Measurements from ENCODE around the gene OTUD7B.

The OTUD7B gene

DNA sequence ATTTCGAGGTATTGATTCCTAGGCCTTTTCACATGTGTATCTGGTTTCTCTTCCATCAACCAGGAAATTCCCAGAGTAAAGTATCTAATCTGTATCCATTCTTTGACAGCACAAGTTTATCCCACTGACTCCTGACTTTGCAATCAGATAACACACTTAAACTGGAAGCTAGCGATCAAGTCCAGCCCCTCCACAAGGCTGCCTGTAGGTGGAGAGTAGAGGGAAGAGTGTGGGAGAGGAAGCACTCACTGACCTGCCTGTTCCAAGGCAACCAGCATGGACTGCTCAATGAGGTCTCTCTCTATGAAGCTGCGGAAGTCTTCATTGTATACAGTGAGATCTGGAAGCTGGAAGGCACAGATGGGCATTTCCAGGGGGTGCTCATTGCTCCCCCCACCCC is 43.5 kb downstream of the OTUD7B start:
- peaks cover 8% of the 10 kb centered on the region; the same call in 1 of the 2 replicates for H3K4me1 ChIP-seq (ENCODE audit: low read length)
- peaks cover 8% of the 10 kb centered on the region; the same call in 1 of the 2 replicates for H3F3A ChIP-seq (ENCODE audit: insufficient read depth, low read length)
- no peak overlapping the region for H2AFZ ChIP-seq (ENCODE audit: low read length)
- TF ChIP-seq EZH2 (optimal IDR thresholded peaks at IDR 0.05; ENCODE audit: low read depth, low read length), result no peak
- TF ChIP-seq EZH2phosphoT487 (IDR thresholded peaks at IDR 0.05; ENCODE audit: low read length), result no peak
- TF ChIP-seq CTCF (IDR thresholded peaks at IDR 0.05; ENCODE audit: low read length), result no peak
- no peak overlapping the region for H3K4me3 ChIP-seq (ENCODE audit: low read length)
- H3K9me2 ChIP-seq (replicated peaks; ENCODE audit: insufficient read depth, low read length), result no peaks in the 10 kb centered on the region
- H4K20me1 ChIP-seq (ENCODE audit: insufficient read depth, low read length), result no peaks in the 10 kb centered on the region
- H3K27me3 ChIP-seq (replicated peaks; ENCODE audit: insufficient read depth, low read length), result no peaks in the 10 kb centered on the region
- H3K9me3 ChIP-seq (replicated peaks; ENCODE audit: insufficient read depth, low read length), result no peaks in the 10 kb centered on the region
- H3K9ac ChIP-seq (ENCODE audit: low read length), result no peak overlapping the region
- H3K4me2 ChIP-seq (ENCODE audit: low read depth, low read length), result no peak overlapping the region
- H3K79me2 ChIP-seq (ENCODE audit: low read length), result no peaks in the 10 kb centered on the region
- no peaks in the 10 kb centered on the region for H3K36me3 ChIP-seq (replicated peaks; ENCODE audit: insufficient read depth, low read length)
- no peak for DNase-seq
- no peak overlapping the region for H3K27ac ChIP-seq (ENCODE audit: low read length)

DNA sequence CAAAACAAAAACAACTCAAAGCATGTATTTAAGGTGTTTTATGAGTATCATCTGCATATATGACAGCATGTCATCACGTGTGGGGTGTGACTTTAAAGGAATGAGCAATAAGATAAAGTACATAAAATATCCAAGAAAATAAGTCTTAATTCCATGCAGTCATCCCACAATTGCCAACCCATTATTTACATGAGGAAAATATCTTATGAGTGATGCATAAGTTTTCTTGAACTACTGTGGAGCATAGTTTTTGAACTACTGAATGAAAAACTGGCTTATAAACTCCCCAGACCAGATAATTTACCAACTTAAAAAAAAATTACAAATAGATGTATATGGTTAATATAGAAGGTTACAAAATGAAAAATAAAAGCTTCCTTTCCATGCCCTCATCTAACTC is 44.1 kb downstream of the OTUD7B start:
- H3F3A ChIP-seq (ENCODE audit: insufficient read depth, low read length), result peaks cover 8% of the 10 kb centered on the region; the same call in 1 of the 2 replicates
- no peaks in the 10 kb centered on the region for H3K9me2 ChIP-seq (replicated peaks; ENCODE audit: insufficient read depth, low read length)
- peaks cover 8% of the 10 kb centered on the region; the same call in 1 of the 2 replicates for H3K4me1 ChIP-seq (ENCODE audit: low read length)
- no peaks in the 10 kb centered on the region for H3K9me3 ChIP-seq (replicated peaks; ENCODE audit: insufficient read depth, low read length)
- no peak overlapping the region for H3K4me2 ChIP-seq (ENCODE audit: low read depth, low read length)
- H4K20me1 ChIP-seq (ENCODE audit: insufficient read depth, low read length), result no peaks in the 10 kb centered on the region
- DNase-seq, result no peak
- H3K4me3 ChIP-seq (ENCODE audit: low read length), result no peak overlapping the region
- no peaks in the 10 kb centered on the region for H3K36me3 ChIP-seq (replicated peaks; ENCODE audit: insufficient read depth, low read length)
- no peak overlapping the region for H2AFZ ChIP-seq (ENCODE audit: low read length)
- H3K79me2 ChIP-seq (ENCODE audit: low read length), result no peaks in the 10 kb centered on the region
- no peak for TF ChIP-seq CTCF (IDR thresholded peaks at IDR 0.05; ENCODE audit: low read length)
- TF ChIP-seq EZH2phosphoT487 (IDR thresholded peaks at IDR 0.05; ENCODE audit: low read length), result no peak
- TF ChIP-seq EZH2 (optimal IDR thresholded peaks at IDR 0.05; ENCODE audit: low read depth, low read length), result no peak
- no peak overlapping the region for H3K9ac ChIP-seq (ENCODE audit: low read length)
- H3K27ac ChIP-seq (ENCODE audit: low read length), result no peak overlapping the region
- H3K27me3 ChIP-seq (replicated peaks; ENCODE audit: insufficient read depth, low read length), result no peaks in the 10 kb centered on the region

DNA sequence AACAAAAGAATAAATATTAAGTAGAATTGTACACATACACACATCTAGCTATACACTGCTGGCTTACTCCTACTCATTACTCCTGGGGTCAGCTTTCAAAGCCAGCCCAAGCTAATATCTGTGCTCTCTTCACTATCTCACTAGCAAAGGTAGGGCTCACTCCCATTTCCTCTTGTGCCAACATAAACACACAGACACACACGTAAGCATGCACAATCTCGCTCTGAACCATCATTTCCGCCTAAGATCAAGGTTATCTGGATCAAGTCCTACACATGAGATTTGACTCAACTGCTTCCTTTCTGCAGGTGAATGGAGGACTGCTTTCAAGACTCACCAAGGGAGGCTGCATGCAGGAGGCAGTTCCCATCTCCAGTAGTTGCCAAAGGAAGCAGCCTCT is 45.1 kb downstream of the OTUD7B start:
- Histone ChIP-seq H3K9me3 (replicated peaks; ENCODE audit: insufficient read depth, low read length) (no peaks in the 10 kb centered on the region), H3K4me1 (ENCODE audit: low read length) (peaks cover 8% of the 10 kb centered on the region; the same call in 1 of the 2 replicates), H3K27me3 (replicated peaks; ENCODE audit: insufficient read depth, low read length) (no peaks in the 10 kb centered on the region), H3K36me3 (replicated peaks; ENCODE audit: insufficient read depth, low read length) (no peaks in the 10 kb centered on the region), H4K20me1 (ENCODE audit: insufficient read depth, low read length) (no peaks in the 10 kb centered on the region), H3F3A (ENCODE audit: insufficient read depth, low read length) (peaks cover 8% of the 10 kb centered on the region; the same call in 1 of the 2 replicates), H3K27ac (ENCODE audit: low read length) (no peak overlapping the region), H2AFZ (ENCODE audit: low read length) (no peak overlapping the region), H3K4me3 (ENCODE audit: low read length) (no peak overlapping the region), H3K9me2 (replicated peaks; ENCODE audit: insufficient read depth, low read length) (no peaks in the 10 kb centered on the region), H3K9ac (ENCODE audit: low read length) (no peak overlapping the region), H3K79me2 (ENCODE audit: low read length) (no peaks in the 10 kb centered on the region), H3K4me2 (ENCODE audit: low read depth, low read length) (no peak overlapping the region)
- TF ChIP-seq EZH2 (optimal IDR thresholded peaks at IDR 0.05; ENCODE audit: low read depth, low read length) (no peak), EZH2phosphoT487 (IDR thresholded peaks at IDR 0.05; ENCODE audit: low read length) (no peak), CTCF (IDR thresholded peaks at IDR 0.05; ENCODE audit: low read length) (no peak)
- no peak for DNase-seq
